SK-N-MC (cell line): ENCODE results near the gene MYH13.

Source experiments
- EZH2 ChIP-seq: fragments of 200-600 bp; sonication (generic); IDR thresholded peaks from one replicate; pipeline ENCODE4 v1.6.1; 2017; ENCODE audit warnings: antibody characterized with exemption
- POLR2AphosphoS5 ChIP-seq: IDR thresholded peaks from 2 replicates; pipeline ENCODE4 v1.6.1; 2012; ENCODE audit warnings: mild to moderate bottlenecking, low read depth, low read length, borderline replicate concordance

DNA sequence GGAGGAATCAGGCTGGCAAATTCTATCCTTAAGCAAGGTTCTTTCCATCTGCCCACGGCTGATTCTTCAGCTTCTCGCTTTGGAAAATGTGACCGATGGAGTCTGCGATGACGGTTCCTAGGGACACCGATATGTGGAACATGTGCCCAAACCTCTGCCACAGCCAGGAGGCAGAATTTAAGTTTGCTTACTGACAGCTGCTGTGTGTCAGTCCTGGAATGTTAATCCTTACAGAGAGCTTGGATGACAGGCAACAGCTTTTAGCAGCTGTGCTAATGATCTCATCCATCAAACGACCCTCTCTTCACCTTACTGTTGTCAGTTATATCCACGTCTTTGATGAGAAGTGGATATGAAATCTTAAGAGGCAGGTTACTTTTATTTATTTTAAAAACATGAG is 11.4 kb upstream of the MYH13 start:
- TF ChIP-seq EZH2 (no peak), POLR2AphosphoS5 (no peak)
